Upper lobe of left lung (tissue), 6 donors: Measurements from ENCODE around the gene METTL18. TPM values are rescaled to one million over a fixed set of nuclear protein-coding genes. Genes with fewer than 3 reads are reported as not detected.

Source experiments
- ATAC-seq, 2 donors: fragments of 200-7000 bp; cut with Tn5 transposase; one replicate each; pipeline ENCODE4 v1.9.1; 2022; ENCODE audit warnings: mild to moderate bottlenecking in 2 of 2, moderate library complexity in 2 of 2; ENCODE audit not compliant: low FRiP score in 2 of 2
- DNase-seq, 2 donors: peaks; one replicate each; pipeline ENCODE4 v3.0.0-alpha.2; 2019 to 2020
- H3K27ac ChIP-seq, 4 donors: fragments of 200-600 bp; sonication (generic); one replicate each; pipeline ENCODE4 v1.5.1; 2016 to 2019
- H3K27me3 ChIP-seq, 4 donors: fragments of 200-600 bp; sonication (generic); one replicate each; pipeline ENCODE4 v1.5.1; 2017 to 2019
- H3K36me3 ChIP-seq, 4 donors: fragments of 200-600 bp; sonication (generic); one replicate each; pipeline ENCODE4 v1.5.1; 2016 to 2019
- H3K4me1 ChIP-seq, 4 donors: fragments of 200-600 bp; sonication (generic); one replicate each; pipeline ENCODE4 v1.5.1; 2018 to 2019
- H3K4me3 ChIP-seq, 4 donors: fragments of 200-600 bp; sonication (generic); one replicate each; pipeline ENCODE4 v1.5.1; 2017 to 2019; ENCODE audit warnings: mild to moderate bottlenecking in 2 of 4, moderate library complexity in 1 of 4
- H3K9me3 ChIP-seq, 4 donors: fragments of 200-600 bp; sonication (generic); one replicate each; pipeline ENCODE4 v1.5.1; 2018 to 2019
- EP300 ChIP-seq, 4 donors: sonication (generic); formaldehyde crosslinking; IDR thresholded peaks; one replicate each; pipeline ENCODE4 v1.5.1; 2017; ENCODE audit warnings: antibody characterized with exemption in 4 of 4, control low read depth in 2 of 4
- POLR2A ChIP-seq, 4 donors: fragments of 450-650 bp; IDR thresholded peaks; one replicate each; pipeline ENCODE4 v1.5.1; 2016 to 2017; ENCODE audit warnings: antibody characterized with exemption in 4 of 4, mild to moderate bottlenecking in 2 of 4
- POLR2AphosphoS5 ChIP-seq, 2 donors: sonication (generic); formaldehyde crosslinking; IDR thresholded peaks; one replicate each; pipeline ENCODE4 v1.5.1; 2017; ENCODE audit warnings: antibody characterized with exemption in 2 of 2
- WGBS, 2 donors: methylation state at CpG; one replicate each; pipeline ENCODE4 v1.1.5; 2017 to 2018; 5-methylcytosine and 5-hydroxymethylcytosine counted together
- total RNA-seq, 6 donors: library from RNA; depleted of rRNA in 4 of 6; stranded (reverse); fragments of >200 nt in 4 of 6; gene quantifications; one replicate each; pipeline versions ENCODE4 v1.1.0 to v1.2.1, GENCODE V29; 2016 to 2021
- TF ChIP-seq, protein P1 (sequence below), 6 experiments: fragments of 450-650 bp in 4 of 6; fragments of 200-600 bp in 2 of 6; sonication (generic) in 2 of 6; IDR thresholded peaks; one replicate each; pipeline ENCODE4 v1.5.1; 2016 to 2019; ENCODE audit warnings: antibody characterized with exemption in 6 of 6
- donor health status: DM: no; HTN: no; CAD: no; lungs with moderate emphysema.
- donor health status: DM: no; HTN: yes; CAD: no; lungs with severe emphysema.

The METTL18 gene
- total RNA-seq, 6 donors from 2014 or later = 0.44 to 7.5 (median 4.9) TPM

DNA sequence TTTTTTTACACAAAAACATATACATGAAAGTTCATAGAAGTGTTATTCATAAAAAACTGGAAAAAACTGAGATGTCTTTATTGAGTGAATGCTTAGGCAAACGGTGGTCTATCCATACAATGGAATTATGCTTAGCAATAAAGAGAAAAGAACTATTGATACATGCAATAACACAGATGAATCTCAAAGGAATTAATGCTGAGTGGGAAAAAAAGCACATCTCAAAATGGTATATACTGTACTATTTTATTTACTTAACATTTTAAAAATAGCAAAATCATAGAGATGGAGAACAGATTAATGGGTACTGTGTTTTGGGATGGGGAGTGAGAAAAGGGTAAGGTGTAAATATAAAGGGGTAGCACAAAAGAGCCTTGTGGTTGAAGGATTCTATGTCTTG, 29.8 kb downstream of the METTL18 start:
- TF ChIP-seq POLR2AphosphoS5 (IDR thresholded peaks at IDR 0.05) (no peak), POLR2A (IDR thresholded peaks at IDR 0.05) (no peak), EP300 (IDR thresholded peaks at IDR 0.05) (no peak)
- TF ChIP-seq, protein P1, sequence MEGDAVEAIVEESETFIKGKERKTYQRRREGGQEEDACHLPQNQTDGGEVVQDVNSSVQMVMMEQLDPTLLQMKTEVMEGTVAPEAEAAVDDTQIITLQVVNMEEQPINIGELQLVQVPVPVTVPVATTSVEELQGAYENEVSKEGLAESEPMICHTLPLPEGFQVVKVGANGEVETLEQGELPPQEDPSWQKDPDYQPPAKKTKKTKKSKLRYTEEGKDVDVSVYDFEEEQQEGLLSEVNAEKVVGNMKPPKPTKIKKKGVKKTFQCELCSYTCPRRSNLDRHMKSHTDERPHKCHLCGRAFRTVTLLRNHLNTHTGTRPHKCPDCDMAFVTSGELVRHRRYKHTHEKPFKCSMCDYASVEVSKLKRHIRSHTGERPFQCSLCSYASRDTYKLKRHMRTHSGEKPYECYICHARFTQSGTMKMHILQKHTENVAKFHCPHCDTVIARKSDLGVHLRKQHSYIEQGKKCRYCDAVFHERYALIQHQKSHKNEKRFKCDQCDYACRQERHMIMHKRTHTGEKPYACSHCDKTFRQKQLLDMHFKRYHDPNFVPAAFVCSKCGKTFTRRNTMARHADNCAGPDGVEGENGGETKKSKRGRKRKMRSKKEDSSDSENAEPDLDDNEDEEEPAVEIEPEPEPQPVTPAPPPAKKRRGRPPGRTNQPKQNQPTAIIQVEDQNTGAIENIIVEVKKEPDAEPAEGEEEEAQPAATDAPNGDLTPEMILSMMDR (IDR thresholded peaks at IDR 0.05) = no peak
- Histone ChIP-seq H3K36me3 (no peaks in the 10 kb centered on the region), H3K27ac (no peak overlapping the region), H3K4me1 (no peaks in the 10 kb centered on the region), H3K4me3 (no peak overlapping the region), H3K27me3 (no peaks in the 10 kb centered on the region), H3K9me3 (no peaks in the 10 kb centered on the region)
- DNase-seq (no peak), ATAC-seq (no peak)
- WGBS, 2 donors = 81 to 84% methylated on average over 1 of the region's 1 CpG

DNA sequence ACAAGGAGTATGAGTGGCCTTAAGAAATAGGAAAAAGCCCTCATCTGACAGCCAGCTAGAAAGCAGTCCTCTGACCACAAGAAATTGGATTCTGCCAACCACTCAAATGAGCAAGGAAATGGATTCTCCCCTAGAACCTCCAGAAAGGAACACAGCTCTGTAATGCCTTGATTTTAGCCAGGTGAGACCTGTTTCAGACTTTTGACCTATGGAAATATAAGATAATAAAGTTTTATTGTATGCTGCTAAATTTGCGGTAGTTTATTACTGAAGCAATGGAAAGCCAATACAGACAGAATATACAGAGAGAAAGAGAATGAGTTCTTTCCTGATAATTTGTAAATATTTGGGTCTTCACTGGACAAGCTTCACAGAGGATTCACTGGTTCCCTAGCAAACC, 32.0 kb downstream of the METTL18 start:
- Histone ChIP-seq H3K4me3 (no peak overlapping the region), H3K27me3 (no peaks in the 10 kb centered on the region), H3K9me3 (no peaks in the 10 kb centered on the region), H3K4me1 (no peaks in the 10 kb centered on the region), H3K36me3 (no peaks in the 10 kb centered on the region), H3K27ac (no peak overlapping the region)
- ATAC-seq (no peak), DNase-seq (no peak)
- TF ChIP-seq POLR2A (IDR thresholded peaks at IDR 0.05) = no peak
- no peak for TF ChIP-seq EP300 (IDR thresholded peaks at IDR 0.05)
- no peak for TF ChIP-seq POLR2AphosphoS5 (IDR thresholded peaks at IDR 0.05)
- TF ChIP-seq, protein P1 (IDR thresholded peaks at IDR 0.05) = no peak
- WGBS, 2 donors = 79 to 97% methylated on average over 1 of the region's 1 CpG

- no peak overlapping the region for H3K4me3 ChIP-seq
- ATAC-seq (no peak), DNase-seq (no peak)
- H3K36me3 ChIP-seq = no peaks in the 10 kb centered on the region
- no peak overlapping the region for H3K27ac ChIP-seq
- H3K27me3 ChIP-seq = no peaks in the 10 kb centered on the region
- no peaks in the 10 kb centered on the region for H3K4me1 ChIP-seq
- TF ChIP-seq POLR2A (IDR thresholded peaks at IDR 0.05) = no peak
- TF ChIP-seq, protein P1 (IDR thresholded peaks at IDR 0.05) = no peak
- no peak for TF ChIP-seq POLR2AphosphoS5 (IDR thresholded peaks at IDR 0.05)
- no peak for TF ChIP-seq EP300 (IDR thresholded peaks at IDR 0.05)
- no peaks in the 10 kb centered on the region for H3K9me3 ChIP-seq
- 93 to 94% methylated on average over 3 of the region's 3 CpGs for WGBS, 2 donors
Observed at GRCh38 chr1:169759038-169759437, 35.7 kb downstream of the METTL18 start.

- WGBS, 2 donors = 75 to 79% methylated on average over 4 of the region's 4 CpGs
- DNase-seq = no peak
- TF ChIP-seq, protein P1 (IDR thresholded peaks at IDR 0.05) = no peak
- no peak for TF ChIP-seq EP300 (IDR thresholded peaks at IDR 0.05)
- no peak for TF ChIP-seq POLR2AphosphoS5 (IDR thresholded peaks at IDR 0.05)
- TF ChIP-seq POLR2A (IDR thresholded peaks at IDR 0.05) = no peak
Observed at GRCh38 chr1:169753549-169753948, 41.2 kb downstream of the METTL18 start.

DNA sequence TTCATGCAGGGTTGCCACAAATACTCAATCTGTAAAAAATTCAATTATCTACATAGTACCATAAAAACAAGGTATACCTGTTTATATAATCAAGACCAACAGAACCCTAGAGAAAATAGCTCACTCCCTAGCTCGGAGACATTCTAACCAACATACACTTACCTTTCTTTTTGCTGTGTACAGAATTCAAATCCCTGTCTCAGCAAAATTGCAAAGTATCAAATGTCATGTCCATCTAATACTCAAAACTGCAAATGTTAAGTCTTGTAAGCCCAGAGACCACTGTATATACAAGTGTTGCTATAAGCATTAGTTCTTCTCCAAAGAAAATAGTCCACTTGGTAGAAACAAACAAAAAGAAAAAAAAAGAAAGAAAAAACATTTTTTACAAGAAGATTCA, 44.7 kb downstream of the METTL18 start:
- Histone ChIP-seq H3K36me3 (no peaks in the 10 kb centered on the region), H3K4me3 (no peak overlapping the region), H3K27me3 (no peaks in the 10 kb centered on the region), H3K4me1 (no peaks in the 10 kb centered on the region), H3K9me3 (no peaks in the 10 kb centered on the region), H3K27ac (no peak overlapping the region)
- 83 to 86% methylated on average over 1 of the region's 1 CpG for WGBS, 2 donors
- ATAC-seq (no peak), DNase-seq (no peak)
- TF ChIP-seq POLR2A (IDR thresholded peaks at IDR 0.05) (no peak), EP300 (IDR thresholded peaks at IDR 0.05) (no peak), POLR2AphosphoS5 (IDR thresholded peaks at IDR 0.05) (no peak)
- TF ChIP-seq, protein P1 (IDR thresholded peaks at IDR 0.05) = no peak

More at GRCh38 chr1:169753549-169753948, 41.2 kb downstream of the METTL18 start:
- no peaks in the 10 kb centered on the region for H3K27me3 ChIP-seq
- no peak for ATAC-seq
- no peak overlapping the region for H3K27ac ChIP-seq
- no peaks in the 10 kb centered on the region for H3K36me3 ChIP-seq
- H3K4me3 ChIP-seq = no peak overlapping the region
- H3K4me1 ChIP-seq = no peaks in the 10 kb centered on the region
- H3K9me3 ChIP-seq = no peaks in the 10 kb centered on the region
